Measurements from ENCODE around the gene CZIB.

The CZIB gene

GRCh38 chr1:53220171-53220961 is at the start of gene CZIB:
TSS of gene CZIB (minus strand) at chr1:53220634. CDS start at chr1:53220575, 59 bp downstream.
- peak; percentile 82 to 88 for DNase-seq (ENCODE audit: low read depth in 1 of 2, low spot score in 1 of 2)

GRCh38 chr1:53270107-53270506 is 49.7 kb upstream of the CZIB start:
- no peak for DNase-seq (ENCODE audit: low read depth in 1 of 2, low spot score in 1 of 2)

GRCh38 chr1:53267761-53268160 is 47.3 kb upstream of the CZIB start:
- no peak for DNase-seq (ENCODE audit: low read depth in 1 of 2, low spot score in 1 of 2)

GRCh38 chr1:53266038-53266437 is 45.6 kb upstream of the CZIB start:
- DNase-seq (ENCODE audit: low read depth in 1 of 2, low spot score in 1 of 2): no peak

- DNase-seq (ENCODE audit: low read depth in 1 of 2, low spot score in 1 of 2): no peak
Measured at GRCh38 chr1:53265581-53265980, 45.1 kb upstream of the CZIB start.

GRCh38 chr1:53264048-53264447 is 43.6 kb upstream of the CZIB start:
- no peak for DNase-seq (ENCODE audit: low read depth in 1 of 2, low spot score in 1 of 2)

- no peak for DNase-seq (ENCODE audit: low read depth in 1 of 2, low spot score in 1 of 2)
Measured at GRCh38 chr1:53262000-53262399, 41.6 kb upstream of the CZIB start.

GRCh38 chr1:53260631-53261247 is 40.3 kb upstream of the CZIB start:
- no peak for DNase-seq (ENCODE audit: low read depth in 1 of 2, low spot score in 1 of 2)

GRCh38 chr1:53259932-53260331 is 39.5 kb upstream of the CZIB start:
- no peak for DNase-seq (ENCODE audit: low read depth in 1 of 2, low spot score in 1 of 2)

GRCh38 chr1:53258216-53258615 is 37.8 kb upstream of the CZIB start:
- DNase-seq (ENCODE audit: low read depth in 1 of 2, low spot score in 1 of 2): no peak

- no peak for DNase-seq (ENCODE audit: low read depth in 1 of 2, low spot score in 1 of 2)
Measured at GRCh38 chr1:53257454-53258081, 37.1 kb upstream of the CZIB start.

GRCh38 chr1:53256511-53257453 is 36.3 kb upstream of the CZIB start:
- no peak for DNase-seq (ENCODE audit: low read depth in 1 of 2, low spot score in 1 of 2)

GRCh38 chr1:53255031-53255430 is 34.6 kb upstream of the CZIB start:
- DNase-seq (ENCODE audit: low read depth in 1 of 2, low spot score in 1 of 2): no peak

GRCh38 chr1:53254011-53254640 is 33.7 kb upstream of the CZIB start:
- no peak for DNase-seq (ENCODE audit: low read depth in 1 of 2, low spot score in 1 of 2)

- no peak for DNase-seq (ENCODE audit: low read depth in 1 of 2, low spot score in 1 of 2)
Measured at GRCh38 chr1:53250325-53250724, 29.9 kb upstream of the CZIB start.

GRCh38 chr1:53249706-53250105 is 29.3 kb upstream of the CZIB start:
- DNase-seq (ENCODE audit: low read depth in 1 of 2, low spot score in 1 of 2): no peak

GRCh38 chr1:53246261-53247134 is 26.1 kb upstream of the CZIB start:
- no peak for DNase-seq (ENCODE audit: low read depth in 1 of 2, low spot score in 1 of 2)

GRCh38 chr1:53244141-53244540 is 23.7 kb upstream of the CZIB start:
- no peak for DNase-seq (ENCODE audit: low read depth in 1 of 2, low spot score in 1 of 2)

- no peak for DNase-seq (ENCODE audit: low read depth in 1 of 2, low spot score in 1 of 2)
Measured at GRCh38 chr1:53242381-53242780, 21.9 kb upstream of the CZIB start.

GRCh38 chr1:53241828-53242227 is 21.4 kb upstream of the CZIB start:
- DNase-seq (ENCODE audit: low read depth in 1 of 2, low spot score in 1 of 2): no peak

All from activated T-helper 1 cell treated with anti-CD3 and anti-CD28 coated beads, Interleukin-2, amount 50 U/mL, for 16 hours (primary cell).